Ishikawa (cell line): ENCODE data around the gene ATXN10.

Source experiments
- CEBPB ChIP-seq: IDR thresholded peaks from 2 replicates; pipeline ENCODE4 v1.6.1; 2012
- CREB1 ChIP-seq: IDR thresholded peaks from 2 replicates; pipeline ENCODE4 v1.6.1; 2012; ENCODE audit warnings: low read depth
- EP300 ChIP-seq: IDR thresholded peaks from 2 replicates; pipeline ENCODE4 v1.6.1; 2012; ENCODE audit warnings: borderline replicate concordance
- FOXM1 ChIP-seq: IDR thresholded peaks from 2 replicates; pipeline ENCODE4 v1.6.1; 2012; ENCODE audit warnings: low read depth, borderline replicate concordance
- RAD21 ChIP-seq: IDR thresholded peaks from 2 replicates; pipeline ENCODE4 v1.6.1; 2012; ENCODE audit warnings: low read depth
- REST ChIP-seq: IDR thresholded peaks from 2 replicates; pipeline ENCODE4 v1.6.1; 2012; ENCODE audit warnings: low read depth, mild to moderate bottlenecking
- TAF1 ChIP-seq: IDR thresholded peaks from 2 replicates; pipeline ENCODE4 v1.6.1; 2012; ENCODE audit warnings: low read depth, mild to moderate bottlenecking
- TCF12 ChIP-seq: IDR thresholded peaks from 2 replicates; pipeline ENCODE4 v1.6.1; 2012; ENCODE audit warnings: low read depth
- YY1 ChIP-seq: IDR thresholded peaks from 2 replicates; pipeline ENCODE4 v1.6.1; 2012; ENCODE audit warnings: low read depth
- TF ChIP-seq, protein P1 (sequence below): IDR thresholded peaks from 2 replicates; pipeline ENCODE4 v1.6.1; 2012
- TF ChIP-seq, protein P2 (sequence below): IDR thresholded peaks from 2 replicates; pipeline ENCODE4 v1.6.1; 2012

DNA sequence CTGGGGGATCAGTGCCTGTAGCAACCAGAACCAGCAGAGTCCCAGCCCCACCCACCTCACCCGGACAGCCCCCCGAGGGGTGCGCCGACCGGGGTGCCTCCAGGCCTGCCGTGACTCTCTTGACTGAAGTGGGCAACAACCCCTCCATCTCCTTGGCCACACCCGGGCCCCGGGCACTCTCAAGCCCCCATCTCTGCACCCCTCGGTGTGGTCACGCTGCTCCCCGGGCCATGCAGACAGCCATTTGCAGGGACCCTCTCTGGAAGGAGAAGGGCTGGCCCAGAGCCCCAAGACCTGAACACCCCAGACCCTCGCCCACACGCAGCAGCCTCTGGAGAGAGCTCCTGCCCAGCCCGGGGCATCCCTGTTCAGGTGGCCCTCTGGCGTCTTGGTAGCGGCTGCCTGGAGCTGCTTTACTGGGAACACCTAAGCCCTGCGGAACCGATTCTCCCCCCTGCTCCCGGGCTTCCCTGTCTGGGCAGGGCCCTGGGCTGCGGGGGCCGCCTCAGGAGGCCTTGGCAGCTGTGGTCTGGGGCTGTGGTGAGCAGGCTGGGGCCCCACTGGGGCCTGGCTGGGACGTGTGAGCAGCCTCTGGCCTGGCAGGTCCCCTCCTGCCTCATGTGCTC is 220.5 kb downstream of the ATXN10 start:
- TF ChIP-seq, protein P1, sequence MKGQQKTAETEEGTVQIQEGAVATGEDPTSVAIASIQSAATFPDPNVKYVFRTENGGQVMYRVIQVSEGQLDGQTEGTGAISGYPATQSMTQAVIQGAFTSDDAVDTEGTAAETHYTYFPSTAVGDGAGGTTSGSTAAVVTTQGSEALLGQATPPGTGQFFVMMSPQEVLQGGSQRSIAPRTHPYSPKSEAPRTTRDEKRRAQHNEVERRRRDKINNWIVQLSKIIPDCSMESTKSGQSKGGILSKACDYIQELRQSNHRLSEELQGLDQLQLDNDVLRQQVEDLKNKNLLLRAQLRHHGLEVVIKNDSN = no peak
- TF ChIP-seq, protein P2, sequence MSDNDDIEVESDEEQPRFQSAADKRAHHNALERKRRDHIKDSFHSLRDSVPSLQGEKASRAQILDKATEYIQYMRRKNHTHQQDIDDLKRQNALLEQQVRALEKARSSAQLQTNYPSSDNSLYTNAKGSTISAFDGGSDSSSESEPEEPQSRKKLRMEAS = no peak
- TF ChIP-seq TAF1 (no peak), EP300 (no peak), REST (no peak), RAD21 (no peak), CREB1 (no peak), FOXM1 (no peak), YY1 (no peak), CEBPB (no peak), TCF12 (no peak)
